Neural cell (in vitro differentiated cells): Measurements from ENCODE around the gene CEP70.

Experiments
- CTCF ChIP-seq: fragments of 450-650 bp; IDR thresholded peaks from 2 replicates; pipeline ENCODE4 v1.5.1; 2014; ENCODE audit warnings: antibody characterized with exemption, mild to moderate bottlenecking, moderate library complexity; ENCODE audit not compliant: poor library complexity, severe bottlenecking
- EZH2 ChIP-seq: fragments of 200-600, 300-800 bp; shearing (Covaris generic), sonication (generic); IDR thresholded peaks from 2 replicates; pipeline ENCODE4 v1.6.1; 2014; ENCODE audit warnings: antibody characterized with exemption, low read length, borderline replicate concordance, mild to moderate bottlenecking; ENCODE audit not compliant: insufficient read depth, poor library complexity, severe bottlenecking
- MXI1 ChIP-seq: fragments of 450-650 bp; conservative IDR thresholded peaks from 2 replicates; pipeline ENCODE4 v1.6.1; 2014; ENCODE audit warnings: antibody characterized with exemption, mild to moderate bottlenecking; ENCODE audit not compliant: poor library complexity, severe bottlenecking
- POLR2AphosphoS5 ChIP-seq: IDR thresholded peaks from 2 replicates; pipeline ENCODE4 v1.6.1; 2012
- REST ChIP-seq: IDR thresholded peaks from 2 replicates; pipeline ENCODE4 v1.6.1; 2012; ENCODE audit warnings: borderline replicate concordance

DNA sequence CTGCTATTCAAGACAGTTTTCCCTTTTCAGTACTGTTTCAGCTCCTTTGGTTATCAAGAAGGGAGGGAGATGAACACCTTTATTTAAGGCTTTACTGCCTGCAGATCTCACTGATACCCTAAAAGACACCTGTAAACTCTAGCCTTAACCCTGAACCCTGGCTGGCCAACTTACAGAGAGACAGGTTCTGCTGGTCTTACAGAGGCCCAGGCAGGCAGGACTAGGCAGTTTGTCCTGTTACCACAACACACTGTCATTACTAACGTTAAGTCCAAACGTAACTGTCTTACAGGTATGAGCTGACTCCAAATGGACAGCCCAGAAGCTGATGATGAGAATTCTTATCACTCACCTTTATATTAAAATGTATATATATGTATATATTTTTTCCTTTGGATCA, 117.5 kb downstream of the CEP70 start:
- no peak for TF ChIP-seq CTCF
- TF ChIP-seq EZH2: no peak
- TF ChIP-seq MXI1: no peak
- TF ChIP-seq POLR2AphosphoS5: no peak
- TF ChIP-seq REST: no peak
